ENCODE results near the gene ANKZF1.

DNA sequence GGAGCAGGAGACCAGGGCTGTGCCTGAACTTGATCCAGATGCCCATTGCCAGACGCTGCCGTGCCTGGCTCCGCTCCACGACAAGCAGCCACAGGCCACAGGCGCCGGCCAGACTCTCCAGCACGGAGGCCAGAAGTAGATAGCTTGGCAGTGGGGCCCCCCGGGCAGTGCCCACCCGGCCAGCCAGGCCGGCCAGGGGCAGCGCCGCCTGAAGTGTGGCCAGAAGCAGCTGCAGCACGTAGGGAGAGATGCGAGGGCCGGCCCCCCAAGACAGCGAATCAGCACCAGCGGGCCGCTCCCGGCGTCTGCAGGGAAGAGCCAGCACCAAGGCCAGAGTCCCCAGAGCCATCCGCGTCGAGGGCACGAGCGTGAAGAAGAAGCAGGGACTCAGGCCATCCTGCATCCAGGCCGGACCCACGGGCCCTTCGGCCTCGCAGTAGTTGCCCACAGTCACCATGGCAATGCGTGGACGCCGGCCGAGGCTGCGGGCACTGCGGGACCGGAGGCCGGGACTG is 11.3 kb upstream of the ANKZF1 start:
- TF ChIP-seq EZH2 (IDR thresholded peaks at IDR 0.05; ENCODE audit: insufficient read depth, low read length) (no peak), CTCF (IDR thresholded peaks at IDR 0.05; ENCODE audit: insufficient read depth, low read depth, low read length) (no peak)

Data from astrocyte (in vitro differentiated cells and primary cell).